GM11168 (cell line): Measurements from ENCODE around the gene CDC25C.
"Not testable (repeated sequence)": the region's sequence is repeated elsewhere in the genome, so short reads cannot be mapped to it uniquely, and the experiment has no call there.

Source experiments
- in situ Hi-C: fragments of 300-500 bp; cut with MboI; formaldehyde crosslinking; loops from one replicate; pipeline ENCODE4 v1.12.0; 2022; ENCODE audit warnings: low sequenced_read_pairs; ENCODE audit not compliant: unreplicated experiment

The CDC25C gene

GRCh38 chr5:138349852-138350562 lies 18.4 kb upstream of the CDC25C start:
- in situ Hi-C loops, result no loop called here

GRCh38 chr5:138346889-138347288 lies 15.3 kb upstream of the CDC25C start:
- in situ Hi-C loops, result no loop called here

GRCh38 chr5:138344887-138345622 lies 13.5 kb upstream of the CDC25C start:
- in situ Hi-C loops, result no loop called here

- in situ Hi-C loops, result no loop called here
Observed at GRCh38 chr5:138340008-138340407, 8.4 kb upstream of the CDC25C start.

GRCh38 chr5:138339464-138339863 lies 7.9 kb upstream of the CDC25C start:
- in situ Hi-C loops, result no loop called here

- in situ Hi-C loops, result no loop called here
Observed at GRCh38 chr5:138339091-138339456, 7.5 kb upstream of the CDC25C start.

- in situ Hi-C loops, result no loop called here
Observed at GRCh38 chr5:138338411-138339090, 6.9 kb upstream of the CDC25C start.

- in situ Hi-C loops, result no loop called here
Observed at GRCh38 chr5:138337685-138338410, 6.2 kb upstream of the CDC25C start, which contains the start of gene FAM53C. FAM53C (plus strand) TSS chr5:138338266; CDS start chr5:138341336, 3,070 bp downstream.

- in situ Hi-C loops, result no loop called here
Observed at GRCh38 chr5:138336952-138337684, 5.5 kb upstream of the CDC25C start.

- in situ Hi-C loops, result no loop called here
Observed at GRCh38 chr5:138334867-138335447, 3.4 kb upstream of the CDC25C start.

- in situ Hi-C loops, result no loop called here
Observed at GRCh38 chr5:138330813-138331448, 673 bp downstream of the CDC25C start.

GRCh38 chr5:138318211-138318610 lies 13.4 kb downstream of the CDC25C start:
- in situ Hi-C loops, result not testable (repeated sequence)

GRCh38 chr5:138316355-138316754 lies 15.2 kb downstream of the CDC25C start:
- in situ Hi-C loops, result no loop called here

- in situ Hi-C loops, result no loop called here
Observed at GRCh38 chr5:138315751-138316278, 15.8 kb downstream of the CDC25C start.

GRCh38 chr5:138305797-138306196 lies 25.8 kb downstream of the CDC25C start:
- in situ Hi-C loops, result no loop called here

GRCh38 chr5:138303372-138303771 lies 28.2 kb downstream of the CDC25C start:
- in situ Hi-C loops, result no loop called here

- in situ Hi-C loops, result no loop called here
Observed at GRCh38 chr5:138289296-138289695, 42.3 kb downstream of the CDC25C start.

- in situ Hi-C loops, result no loop called here
Observed at GRCh38 chr5:138287246-138287645, 44.4 kb downstream of the CDC25C start.
